Measurements from ENCODE around the gene RALB. TPM values are rescaled to one million over a fixed set of nuclear protein-coding genes. Genes with fewer than 3 reads are reported as not detected.

RALB gene
- total RNA-seq, result 64.5 TPM
- 58.5 TPM for polyA plus RNA-seq (ENCODE audit: insufficient read depth, low read depth, low replicate concordance)
- long read RNA-seq, donor 1, transcript RALB-201 (5 exons, 2,344 nt), result major isoform, 19 of 35 reads
- long read RNA-seq, donor 1, transcript RALB-203 (5 exons, 1,252 nt), result minor isoform, 9 of 35 reads
- long read RNA-seq, donor 1, partial matches to known transcripts, result 7 of 35 reads
- long read RNA-seq, donor 1, other reads (novel, unspliced or antisense), result 0 of 35 reads
- long read RNA-seq, donor 2, transcript RALB-203 (5 exons, 1,252 nt), result minor isoform, 12 of 64 reads
- long read RNA-seq, donor 2, transcript RALB-201 (5 exons, 2,344 nt), result major isoform, 21 of 64 reads
- long read RNA-seq, donor 2, partial matches to known transcripts, result 31 of 64 reads
- long read RNA-seq, donor 2, other reads (novel, unspliced or antisense), result 0 of 64 reads
- long read RNA-seq, donor 3, transcript RALB-203 (5 exons, 1,252 nt), result minor isoform, 5 of 19 reads
- long read RNA-seq, donor 3, transcript RALB-201 (5 exons, 2,344 nt), result major isoform, 9 of 19 reads
- long read RNA-seq, donor 3, partial matches to known transcripts, result 5 of 19 reads
- long read RNA-seq, donor 3, other reads (novel, unspliced or antisense), result 0 of 19 reads
- long read RNA-seq, donor 4, transcript RALB-201 (5 exons, 2,344 nt), result major isoform, 31 of 60 reads
- long read RNA-seq, donor 4, transcript RALB-203 (5 exons, 1,252 nt), result minor isoform, 10 of 60 reads
- long read RNA-seq, donor 4, partial matches to known transcripts, result 19 of 60 reads
- long read RNA-seq, donor 4, other reads (novel, unspliced or antisense), result 0 of 60 reads
- long read RNA-seq, donor 5, partial matches to known transcripts, result 0 of 2 reads
- long read RNA-seq, donor 5, other reads (novel, unspliced or antisense), result 0 of 2 reads
- long read RNA-seq, donor 6, transcript RALB-201 (5 exons, 2,344 nt), result minor isoform, 9 of 40 reads
- long read RNA-seq, donor 6, transcript RALB-203 (5 exons, 1,252 nt), result major isoform, 12 of 40 reads
- long read RNA-seq, donor 6, partial matches to known transcripts, result 19 of 40 reads
- long read RNA-seq, donor 6, other reads (novel, unspliced or antisense), result 0 of 40 reads
- long read RNA-seq, donor 7, transcript RALB-203 (5 exons, 1,252 nt), result minor isoform, 66 of 192 reads
- long read RNA-seq, donor 7, transcript RALB-201 (5 exons, 2,344 nt), result major isoform, 102 of 192 reads
- long read RNA-seq, donor 7, partial matches to known transcripts, result 14 of 192 reads
- long read RNA-seq, donor 7, other reads (novel, unspliced or antisense), result 8 of 192 reads
- long read RNA-seq, donor 8, transcript RALB-201 (5 exons, 2,344 nt), result major isoform, 18 of 32 reads
- long read RNA-seq, donor 8, transcript RALB-203 (5 exons, 1,252 nt), result minor isoform, 8 of 32 reads
- long read RNA-seq, donor 8, partial matches to known transcripts, result 6 of 32 reads
- long read RNA-seq, donor 8, other reads (novel, unspliced or antisense), result 0 of 32 reads
- long read RNA-seq, donor 9, transcript RALB-203 (5 exons, 1,252 nt), result minor isoform, 5 of 11 reads
- long read RNA-seq, donor 9, transcript RALB-201 (5 exons, 2,344 nt), result major isoform, 6 of 11 reads
- long read RNA-seq, donor 9, partial matches to known transcripts, result 0 of 11 reads
- long read RNA-seq, donor 9, other reads (novel, unspliced or antisense), result 0 of 11 reads
- long read RNA-seq, donor 10, transcript RALB-203 (5 exons, 1,252 nt), result minor isoform, 8 of 26 reads
- long read RNA-seq, donor 10, transcript RALB-201 (5 exons, 2,344 nt), result major isoform, 12 of 26 reads
- long read RNA-seq, donor 10, partial matches to known transcripts, result 6 of 26 reads
- long read RNA-seq, donor 10, other reads (novel, unspliced or antisense), result 0 of 26 reads

GRCh38 chr2:120252225-120253020 is at the start of gene RALB:
TSS of gene RALB (plus strand) at chr2:120252852. CDS start at chr2:120278665, 25,813 bp downstream.
- Histone ChIP-seq H3K4me3 (ENCODE audit: low read length in 3 of 3) (peak within 1 kb of the TSS; percentile 73 to 88 (median 81)), H3K9ac (ENCODE audit: low read length in 3 of 3) (peak within 1 kb of the TSS; percentile 44 to 72 (median 66)), H3K4me1 (ENCODE audit: control insufficient read depth in 2 of 3, insufficient read depth in 2 of 3, low read depth in 1 of 3, low read length in 3 of 3) (peaks cover 4 to 14% (median 13%) of the 10 kb centered on the region in 3 donors), H3K27me3 (ENCODE audit: control insufficient read depth, insufficient read depth, low read length) (no peaks in the 10 kb centered on the region), H3K27ac (ENCODE audit: low read depth in 2 of 2, low read length in 2 of 2) (peak within 1 kb of the TSS; percentile 75 to 79), H3K9me3 (ENCODE audit: control insufficient read depth in 2 of 3, insufficient read depth in 1 of 3, low read length in 3 of 3) (no peaks in the 10 kb centered on the region), H3K36me3 (ENCODE audit: control insufficient read depth in 2 of 3, insufficient read depth in 3 of 3, low read length in 3 of 3) (no peaks in the 10 kb centered on the region)
- FAIRE-seq (peak; percentile 85), DNase-seq (peak; percentile 99 to 100 (median 100))
- intact Hi-C loops (cut with DNase I), result no loop called here
- TF ChIP-seq CTCF (IDR thresholded peaks at IDR 0.05; ENCODE audit: borderline replicate concordance, extremely low read depth, insufficient read depth), result no peak

GRCh38 chr2:120203251-120204021 is 49.2 kb upstream of the RALB start:
- intact Hi-C loops (cut with DNase I), result no loop called here
- no peaks in the 10 kb centered on the region for H3K27me3 ChIP-seq (ENCODE audit: control insufficient read depth, insufficient read depth, low read length)
- no peaks in the 10 kb centered on the region for H3K36me3 ChIP-seq (ENCODE audit: control insufficient read depth in 2 of 3, insufficient read depth in 3 of 3, low read length in 3 of 3)
- no peak for FAIRE-seq
- peak overlapping the region in 1 of 3 donors; percentile 12 for H3K4me3 ChIP-seq (ENCODE audit: low read length in 3 of 3)
- TF ChIP-seq CTCF (IDR thresholded peaks at IDR 0.05; ENCODE audit: borderline replicate concordance, extremely low read depth, insufficient read depth), result no peak
- no peak overlapping the region for H3K9ac ChIP-seq (ENCODE audit: low read length in 3 of 3)
- no peaks in the 10 kb centered on the region for H3K9me3 ChIP-seq (ENCODE audit: control insufficient read depth in 2 of 3, insufficient read depth in 1 of 3, low read length in 3 of 3)
- DNase-seq, result peak in 2 of 5 donors; percentile 26 to 31
- H3K4me1 ChIP-seq (ENCODE audit: control insufficient read depth in 2 of 3, insufficient read depth in 2 of 3, low read depth in 1 of 3, low read length in 3 of 3), result peaks cover 0 to 5% (median 3%) of the 10 kb centered on the region in 3 donors
- H3K27ac ChIP-seq (ENCODE audit: low read depth in 2 of 2, low read length in 2 of 2), result no peak overlapping the region

All from kidney (tissue), 22 donors.